HG03039 (cell line): ENCODE data around the gene TBC1D26.
"Not testable (repeated sequence)": the region's sequence is repeated elsewhere in the genome, so short reads cannot be mapped to it uniquely, and the experiment has no call there.

Source experiments
- ATAC-seq: cut with Tn5 transposase; IDR thresholded peaks from one replicate; pipeline ENCODE4 v1.9.1; 2021; ENCODE audit warnings: mild to moderate bottlenecking, moderate library complexity; ENCODE audit not compliant: unreplicated experiment

Gene TBC1D26

DNA sequence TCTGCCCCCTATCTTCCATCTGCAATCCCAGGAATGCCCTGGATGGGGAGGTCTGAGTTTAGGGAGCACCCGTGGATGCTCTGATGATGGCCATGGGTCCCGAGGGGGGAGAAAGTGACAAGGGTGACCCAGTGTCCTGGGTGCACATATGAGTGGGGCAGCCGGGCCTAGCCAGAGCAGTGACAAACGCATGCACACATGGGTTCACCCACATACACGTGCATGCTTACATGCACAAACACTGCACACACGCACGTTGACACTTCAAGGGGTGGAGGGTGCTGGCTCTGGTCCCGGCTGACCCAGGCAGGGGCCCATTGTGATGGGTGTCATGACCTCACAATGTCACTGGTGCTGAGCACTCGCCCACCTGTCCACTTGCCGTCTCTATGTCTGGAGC, at the start of gene TBC1D26:
TBC1D26 (plus strand) TSS at position 384 of the 400 bp plus-strand sequence. CDS start 3,066 bp downstream, outside the sequence.
- ATAC-seq: not testable (repeated sequence)

DNA sequence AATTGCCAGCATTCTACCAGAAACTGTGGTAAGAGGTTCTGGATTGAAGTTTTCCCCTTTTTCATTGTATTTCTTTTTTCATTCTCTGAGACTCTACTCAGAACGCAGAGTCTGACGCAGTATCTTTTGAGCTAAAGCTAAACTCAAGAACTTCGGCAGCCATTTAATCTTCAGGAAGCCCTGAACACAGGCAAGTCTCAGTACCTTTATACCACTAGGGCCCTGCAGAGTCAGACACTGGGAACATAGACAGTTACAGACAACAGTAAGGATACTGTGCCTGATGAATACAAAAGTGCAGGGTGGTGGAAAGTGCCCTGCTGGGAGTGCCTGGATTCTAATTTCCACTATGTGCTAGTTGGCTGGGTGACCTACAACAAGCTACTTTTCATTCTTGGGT, 48.9 kb upstream of the TBC1D26 start:
- ATAC-seq: not testable (repeated sequence)

DNA sequence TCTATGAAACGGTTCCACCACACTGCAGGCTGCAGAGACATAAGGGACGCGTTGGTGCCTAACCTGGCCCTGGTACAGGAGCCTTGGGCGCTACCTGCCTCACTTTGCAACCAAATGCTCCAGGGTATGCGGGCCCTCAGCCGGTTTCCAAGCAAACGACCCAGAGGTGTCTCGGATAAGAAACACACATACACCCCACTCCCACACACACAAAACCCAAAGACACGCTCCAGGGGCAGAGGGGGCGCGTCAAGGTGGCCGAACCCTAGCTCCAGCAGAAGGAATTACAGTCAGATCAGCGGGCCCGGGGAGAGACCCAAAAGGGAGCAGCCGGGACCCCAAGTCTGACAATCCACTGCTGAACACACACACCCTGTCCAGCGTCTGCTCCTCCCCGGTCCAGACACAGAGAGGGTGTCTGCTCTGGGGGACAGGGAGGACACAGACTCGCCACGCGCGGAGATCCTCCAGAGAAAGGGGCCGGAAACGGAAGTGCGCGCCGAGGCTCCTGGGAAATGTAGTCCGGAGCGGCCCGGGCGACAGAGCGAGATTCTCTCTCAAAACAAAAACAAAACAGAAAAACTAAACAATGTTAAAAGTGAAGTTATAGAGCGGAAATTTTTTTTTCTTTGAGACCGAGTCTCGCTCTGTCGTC, 48.1 kb upstream of the TBC1D26 start, which contains the start of gene TRIM16:
TRIM16 (minus strand) TSS at position 488 of the 655 bp plus-strand sequence. CDS start 32,702 bp downstream, outside the sequence.
- ATAC-seq: peak; percentile 84

DNA sequence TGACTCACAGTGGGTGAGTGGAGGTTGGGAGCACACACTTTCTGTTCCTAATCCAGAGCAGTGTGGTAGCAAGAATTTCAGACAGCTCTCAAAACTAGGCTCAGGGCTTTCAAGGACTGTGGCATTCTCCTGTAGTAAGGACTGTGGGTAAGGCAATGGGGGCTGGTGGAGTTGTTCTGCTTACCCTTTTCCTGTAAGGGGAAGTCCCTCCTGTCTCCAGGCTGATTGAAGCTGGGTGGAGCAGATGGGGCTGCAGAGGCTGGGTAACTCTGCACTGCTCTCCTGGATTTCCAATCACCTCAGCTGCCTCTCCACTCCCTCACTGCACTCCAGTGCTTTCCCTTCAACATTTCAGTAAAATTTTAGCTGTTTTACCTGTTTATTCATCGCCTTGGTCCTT, 44.6 kb upstream of the TBC1D26 start:
- ATAC-seq: not testable (repeated sequence)

DNA sequence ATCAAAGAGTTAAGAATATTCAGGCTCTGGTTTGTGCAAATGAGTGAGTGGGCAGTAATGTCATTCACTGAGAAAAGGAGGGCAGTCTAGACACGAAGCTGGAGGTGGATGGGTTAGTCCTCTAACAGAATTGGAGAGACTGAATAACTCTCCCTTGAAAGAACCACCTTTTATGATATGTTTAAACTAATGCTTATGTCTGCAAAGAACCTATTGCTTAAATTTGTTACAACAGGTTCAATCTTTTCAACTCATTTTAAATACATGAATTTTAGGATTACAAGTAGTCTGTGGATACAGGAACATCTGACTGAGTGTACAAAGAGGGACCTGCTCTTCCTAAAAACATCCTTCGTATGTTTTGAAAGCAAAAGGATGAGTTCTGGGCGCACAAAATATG, 33.1 kb upstream of the TBC1D26 start:
- ATAC-seq: not testable (repeated sequence)

DNA sequence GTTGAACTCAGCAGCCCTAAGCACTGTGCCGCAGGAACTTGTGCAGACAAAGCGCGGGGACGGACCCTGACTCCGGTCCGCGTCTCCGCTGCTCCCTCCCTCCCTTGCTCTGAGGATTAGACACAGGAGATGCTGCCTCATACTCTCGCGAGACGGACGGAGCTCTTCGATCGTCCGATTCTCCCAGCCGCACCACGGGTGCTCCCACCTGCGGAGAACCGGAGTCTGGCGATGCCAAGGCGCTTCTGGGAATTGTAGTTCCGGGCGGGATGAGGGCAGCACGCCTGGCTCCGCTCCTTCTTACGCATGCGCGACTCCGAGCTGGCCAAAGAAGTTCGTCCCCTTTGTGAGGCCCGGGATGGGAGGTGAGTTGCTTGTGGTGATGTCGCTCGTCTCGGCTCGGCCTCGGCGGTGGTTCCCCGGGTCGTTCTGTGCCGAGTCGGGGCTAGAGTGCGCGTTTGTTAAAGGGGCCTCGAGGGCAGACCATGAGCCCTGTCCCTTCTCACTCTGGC, 32.6 kb upstream of the TBC1D26 start, which contains the start of gene ZNF286A:
ZNF286A (plus strand) TSS at position 340 of the 512 bp plus-strand sequence. CDS start 578 bp downstream, outside the sequence.
- peak; percentile 95 for ATAC-seq

DNA sequence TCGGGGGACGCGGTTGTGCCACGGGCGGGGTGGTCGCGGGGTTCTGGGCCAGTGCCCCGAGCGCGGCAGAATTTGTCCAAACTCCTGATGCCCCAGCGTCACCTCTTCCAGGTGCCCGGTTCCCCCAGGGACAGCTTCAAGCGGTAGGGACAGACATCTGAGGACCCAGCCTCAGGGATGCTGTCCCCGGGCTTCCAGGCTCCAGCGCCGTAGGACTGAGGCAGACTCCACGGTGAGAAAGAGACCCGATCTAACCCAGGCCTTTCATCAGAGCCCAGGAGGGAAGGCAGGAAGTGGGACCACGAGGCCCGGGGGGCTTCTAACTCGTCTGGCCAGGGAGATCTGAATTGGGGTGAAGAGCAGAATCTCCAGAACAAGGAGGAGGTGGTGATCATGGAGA, 32.1 kb upstream of the TBC1D26 start:
- ATAC-seq: not testable (repeated sequence)

DNA sequence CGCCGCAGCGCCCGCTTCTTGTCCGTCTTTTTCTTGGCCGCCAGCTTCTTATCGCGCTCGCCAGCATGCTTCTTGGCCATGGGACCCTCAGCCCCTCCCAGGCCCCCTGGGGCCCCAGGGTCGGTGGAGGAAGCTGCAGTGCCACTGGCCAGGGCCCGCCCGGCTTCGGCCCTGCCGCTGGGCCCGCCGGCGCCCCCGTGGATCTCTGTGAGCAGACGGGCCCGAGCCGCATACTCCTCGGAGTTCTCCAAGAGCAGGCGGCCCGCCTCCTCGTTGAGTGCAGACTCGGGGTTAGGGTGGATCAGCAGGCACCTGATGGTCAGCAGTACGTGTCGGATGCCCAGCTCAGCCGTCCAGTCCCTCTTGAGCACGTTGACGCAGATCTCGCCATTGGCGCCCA, 27.8 kb upstream of the TBC1D26 start:
- ATAC-seq: not testable (repeated sequence)

DNA sequence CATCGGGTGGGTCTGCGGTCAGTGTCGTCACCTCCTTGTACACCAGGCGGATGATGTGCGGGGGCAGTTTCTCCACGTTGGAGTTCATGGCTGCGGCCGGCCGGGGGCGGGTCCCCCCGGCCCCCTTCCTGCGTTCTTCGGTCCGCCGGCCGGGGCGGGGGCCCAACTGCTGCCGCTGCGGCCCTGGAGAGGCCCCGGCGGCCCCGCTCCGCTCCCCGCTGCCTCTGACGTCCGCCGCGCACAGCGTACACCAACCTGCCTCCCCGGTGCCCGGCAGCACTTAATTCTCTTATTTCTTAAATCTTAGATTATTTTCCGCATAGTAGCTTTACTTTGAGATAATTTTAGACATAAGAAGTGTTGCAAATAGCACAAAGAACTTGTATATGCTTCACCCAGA, 27.3 kb upstream of the TBC1D26 start:
- ATAC-seq: not testable (repeated sequence)

DNA sequence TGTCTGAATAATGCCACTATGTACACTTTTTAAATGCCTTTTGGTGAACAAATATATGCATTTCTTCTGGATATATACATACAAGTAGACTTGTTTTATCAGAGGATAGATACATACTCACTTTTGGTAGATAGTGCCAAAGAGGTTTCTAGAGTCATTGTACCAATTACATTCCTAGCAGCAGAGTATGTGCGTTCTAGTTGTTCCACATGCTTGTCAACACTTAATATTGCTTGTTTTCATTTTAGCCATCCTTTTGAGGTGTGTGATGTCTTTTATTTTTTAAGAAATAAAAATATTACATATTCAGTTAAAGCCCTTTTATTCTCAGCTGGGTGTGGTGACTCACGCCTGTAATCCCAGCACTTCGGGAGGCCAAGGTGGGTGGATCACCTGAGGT, 23.2 kb upstream of the TBC1D26 start:
- not testable (repeated sequence) for ATAC-seq

DNA sequence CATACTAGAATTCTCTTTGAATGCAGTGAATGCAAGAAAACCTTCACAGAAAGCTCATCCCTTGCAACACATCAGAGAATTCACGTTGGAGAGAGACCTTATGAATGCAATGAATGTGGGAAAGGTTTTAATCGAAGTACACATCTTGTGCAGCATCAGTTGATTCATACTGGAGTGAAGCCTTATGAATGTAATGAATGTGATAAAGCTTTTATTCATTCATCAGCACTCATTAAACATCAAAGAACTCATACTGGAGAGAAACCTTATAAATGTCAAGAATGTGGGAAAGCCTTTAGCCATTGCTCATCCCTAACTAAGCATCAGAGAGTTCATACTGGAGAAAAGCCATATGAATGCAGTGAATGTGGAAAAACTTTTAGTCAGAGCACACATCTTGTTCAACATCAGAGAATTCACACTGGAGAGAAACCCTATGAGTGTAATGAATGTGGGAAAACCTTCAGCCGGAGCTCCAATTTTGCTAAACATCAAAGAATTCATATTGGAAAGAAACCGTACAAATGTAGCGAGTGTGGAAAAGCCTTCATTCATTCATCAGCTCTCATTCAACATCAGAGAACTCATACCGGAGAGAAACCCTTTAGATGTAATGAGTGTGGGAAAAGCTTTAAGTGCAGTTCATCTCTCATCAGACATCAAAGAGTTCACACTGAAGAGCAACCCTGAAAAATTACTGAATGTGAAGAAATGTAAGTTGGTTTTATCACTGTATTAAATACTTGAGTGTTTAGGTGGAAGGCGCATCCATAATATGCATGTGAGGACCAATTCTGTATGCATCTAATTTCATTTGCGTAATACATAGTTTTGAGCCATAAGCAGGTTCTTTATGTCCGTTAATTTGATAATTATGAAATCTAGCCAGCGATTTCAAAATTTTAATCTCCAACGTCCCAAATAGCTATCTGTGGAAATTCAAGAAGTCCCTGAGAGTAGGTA, 15.2 kb upstream of the TBC1D26 start:
- ATAC-seq: not testable (repeated sequence)

DNA sequence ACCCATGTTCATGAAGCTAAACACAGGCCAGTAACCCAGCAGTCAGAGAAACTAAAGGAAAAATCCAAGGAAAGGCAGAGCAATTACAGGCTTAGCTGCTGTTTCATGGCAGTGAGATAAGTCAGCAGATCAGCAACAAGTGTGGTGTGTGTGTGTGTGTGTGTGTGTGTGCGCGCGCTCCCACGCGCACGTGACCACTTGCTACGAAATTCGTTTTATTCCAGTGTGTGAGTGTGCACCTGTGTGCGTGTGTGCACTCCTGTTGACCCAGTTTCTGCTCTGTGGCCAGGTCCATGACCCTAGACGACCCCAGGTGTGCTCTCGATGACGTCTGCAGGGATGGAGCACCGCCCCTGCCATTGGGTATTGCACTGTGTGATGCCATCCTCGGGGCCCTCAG, 1.5 kb upstream of the TBC1D26 start:
- ATAC-seq: not testable (repeated sequence)

DNA sequence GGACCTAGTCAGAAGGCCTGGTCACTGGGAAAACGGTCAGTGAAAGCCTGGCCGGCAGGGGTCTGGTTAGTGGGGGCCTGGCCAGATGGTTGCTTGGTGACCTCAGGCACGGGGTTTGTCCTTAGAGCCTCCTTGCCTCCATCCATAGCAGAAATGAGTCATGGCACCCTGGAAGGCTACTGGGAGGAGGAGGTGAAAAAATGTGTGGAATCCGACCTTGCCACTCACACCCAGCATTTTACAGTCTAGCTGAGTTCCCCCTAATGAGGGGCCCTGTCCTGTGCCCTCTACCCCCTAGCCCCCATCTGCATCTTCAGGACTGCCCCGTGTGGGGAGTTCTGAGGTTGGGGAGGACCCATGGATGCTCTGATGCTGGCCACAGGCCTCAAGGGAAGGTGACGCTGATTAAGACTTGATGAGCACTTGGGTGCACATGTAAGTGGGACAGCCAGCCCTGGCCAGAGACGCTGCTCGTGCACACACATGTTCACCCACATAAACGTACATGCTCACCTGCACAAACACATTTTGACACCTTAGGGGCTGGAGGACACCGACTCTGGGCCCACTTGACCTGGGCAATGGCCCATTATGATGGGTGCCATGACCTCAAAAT, 1.2 kb downstream of the TBC1D26 start:
- not testable (repeated sequence) for ATAC-seq

DNA sequence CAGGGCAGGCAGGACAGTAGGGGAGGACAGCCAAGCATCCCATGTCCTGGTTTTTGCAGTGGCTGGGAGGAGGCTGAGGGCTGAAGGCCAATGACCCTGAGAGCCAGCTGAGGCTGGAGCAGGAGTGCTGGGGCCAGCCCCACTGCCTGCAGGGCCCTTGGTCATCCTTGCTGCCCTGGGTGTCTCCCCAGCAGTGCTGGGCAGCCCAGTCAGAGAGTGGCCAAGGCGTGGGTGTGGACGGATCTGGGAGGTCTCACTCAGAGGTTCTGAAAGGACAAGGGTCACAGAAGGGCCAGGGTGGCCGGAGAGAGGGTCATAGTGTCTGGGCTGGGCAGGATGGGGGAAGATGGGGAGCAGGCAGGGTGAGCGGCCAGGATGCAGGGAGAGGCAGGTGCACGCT, 4.5 kb downstream of the TBC1D26 start:
- ATAC-seq: not testable (repeated sequence)

DNA sequence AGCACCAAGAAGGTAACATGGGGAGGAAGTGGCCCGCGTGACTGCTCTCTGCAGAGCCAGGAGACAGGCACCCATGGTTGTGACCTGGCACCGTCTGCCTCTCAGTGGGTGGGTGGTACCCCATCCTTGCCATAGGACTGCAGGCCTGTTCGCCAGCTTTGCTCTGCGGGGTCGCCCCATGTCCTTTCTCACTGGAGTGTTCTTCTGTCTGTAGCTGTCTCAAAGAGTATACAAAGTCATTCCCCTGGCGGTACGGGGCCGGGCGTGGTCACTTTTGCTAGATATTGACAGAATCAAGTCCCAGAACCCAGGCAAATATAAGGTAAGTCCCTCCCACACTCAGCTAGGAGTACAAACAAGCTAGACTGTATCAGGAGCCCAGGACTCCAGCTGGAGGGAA, 6.0 kb downstream of the TBC1D26 start:
- ATAC-seq: no peak

DNA sequence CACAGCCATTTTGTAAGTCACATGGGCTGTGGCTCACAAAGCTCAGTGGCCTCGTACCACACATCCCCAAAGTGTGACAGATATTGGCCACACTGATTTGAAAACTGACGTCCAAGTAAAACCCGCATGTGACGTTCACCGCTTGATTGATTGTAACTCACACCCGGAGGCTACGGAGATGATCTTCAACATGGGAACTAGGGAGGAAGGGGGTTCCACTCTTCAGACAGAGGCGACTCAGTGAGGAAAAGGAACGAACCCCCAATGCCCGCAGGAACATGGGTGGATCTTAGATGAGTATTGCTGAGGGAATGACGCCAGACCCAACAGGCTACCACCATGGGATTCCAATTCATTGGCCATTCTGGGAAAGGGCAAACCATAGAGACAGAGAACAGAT, 7.2 kb downstream of the TBC1D26 start:
- ATAC-seq: not testable (repeated sequence)

DNA sequence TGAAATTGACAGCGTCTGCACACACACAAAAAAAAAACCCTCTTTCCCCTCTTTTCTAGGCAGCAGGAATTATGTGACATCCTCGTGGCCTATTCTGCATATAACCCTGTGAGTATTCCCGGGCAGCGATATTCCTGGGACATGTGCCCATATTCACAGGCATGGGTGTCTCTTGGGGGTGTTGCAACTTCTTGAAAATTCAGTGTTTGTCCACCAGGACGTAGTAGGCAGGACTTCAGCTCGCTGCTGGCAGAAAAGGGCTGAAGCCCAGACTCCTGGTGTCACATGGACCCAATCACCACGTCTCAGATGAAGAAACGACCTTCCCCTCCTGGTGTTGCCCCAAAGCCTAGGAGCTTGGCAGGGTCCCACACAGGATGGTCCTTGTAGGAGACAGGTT, 8.0 kb downstream of the TBC1D26 start:
- ATAC-seq: not testable (repeated sequence)

DNA sequence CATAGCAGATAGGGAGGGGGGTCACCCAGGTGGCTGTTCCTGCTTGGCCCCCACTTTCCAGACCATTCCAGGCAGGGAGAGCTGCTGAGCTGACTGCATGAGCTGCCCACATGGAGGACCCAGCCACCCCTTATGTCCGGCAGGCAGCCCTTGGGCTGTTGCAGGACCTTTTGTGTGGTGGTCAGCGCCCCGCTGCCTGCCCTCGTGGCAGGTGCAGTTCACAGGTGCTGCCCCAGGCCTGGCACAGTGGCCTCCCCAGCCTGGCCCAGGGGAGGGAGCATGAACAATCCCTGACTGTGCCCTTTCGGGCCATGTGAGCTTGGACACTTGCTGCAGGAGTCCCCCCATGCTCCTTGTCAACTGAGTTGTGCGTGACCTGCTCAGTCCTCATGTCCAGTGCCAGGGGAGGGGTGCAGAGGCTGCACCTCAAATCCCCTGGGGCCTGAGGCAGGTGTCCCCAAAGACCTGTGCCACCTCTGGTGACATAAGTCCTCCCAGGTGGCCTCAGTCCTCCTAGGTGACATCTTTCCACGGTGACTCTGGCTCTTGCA, 8.6 kb downstream of the TBC1D26 start:
- no peak for ATAC-seq

DNA sequence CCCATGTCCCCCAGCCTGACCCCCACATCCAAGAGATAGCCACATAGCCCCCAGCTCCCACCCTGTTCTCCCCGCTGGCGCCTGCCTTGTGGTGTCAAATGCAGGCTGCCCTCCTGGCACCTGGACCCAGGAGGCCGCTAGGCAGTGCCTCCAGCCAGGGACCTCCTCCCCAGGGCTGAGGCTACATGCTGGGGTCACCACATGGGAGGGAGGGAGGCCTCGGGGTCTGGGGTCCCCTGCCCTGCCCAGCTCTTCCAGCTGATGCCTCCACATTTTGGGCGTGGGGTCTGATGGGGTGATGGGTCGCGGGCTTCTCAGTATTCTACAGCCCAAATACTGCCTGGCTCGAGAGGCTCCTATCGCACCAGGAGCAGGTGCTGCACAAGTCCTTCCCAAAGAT, 9.5 kb downstream of the TBC1D26 start:
- no peak for ATAC-seq

DNA sequence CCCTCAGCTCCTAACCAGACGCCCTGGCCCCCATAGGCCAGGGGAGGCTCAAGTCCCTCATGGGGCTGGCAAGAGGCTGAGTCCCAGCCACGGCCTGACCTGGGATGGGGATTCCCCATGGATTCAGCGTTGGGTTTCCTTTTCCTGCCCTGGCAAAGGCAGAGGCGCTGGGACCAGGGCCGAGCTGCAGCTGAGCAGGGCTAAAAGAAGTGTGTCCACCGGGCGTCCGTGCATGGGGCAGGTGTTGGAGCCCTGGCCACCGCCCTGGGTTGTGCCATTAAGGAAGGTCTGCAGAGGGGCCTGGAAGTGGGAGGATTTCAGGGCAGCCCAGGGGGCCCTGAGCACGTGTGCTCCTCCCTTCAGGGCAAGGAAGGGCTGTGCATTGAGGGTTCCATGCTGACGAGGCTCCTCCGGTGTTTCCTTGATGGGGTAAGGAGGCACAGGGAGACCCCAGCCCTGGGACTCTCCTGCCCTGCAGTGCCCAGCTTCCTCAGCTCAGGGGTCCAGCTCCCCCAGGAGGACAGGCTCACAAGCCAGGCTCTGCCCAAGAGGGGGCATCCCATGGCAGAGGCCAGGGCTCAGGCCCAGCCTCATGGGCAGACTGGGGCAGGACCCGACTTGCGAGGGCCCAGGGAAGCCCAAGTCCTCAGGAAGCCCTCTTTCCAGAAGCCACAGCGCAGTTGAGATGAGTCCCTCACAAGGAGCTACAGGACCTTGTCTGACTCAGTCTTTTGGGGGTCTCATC, 10.1 kb downstream of the TBC1D26 start:
- no peak for ATAC-seq
